HFFc6 (cell line): Measurements from ENCODE around the gene CCDC91. TPM values are rescaled to one million over a fixed set of nuclear protein-coding genes. Genes with fewer than 3 reads are reported as not detected.

Experiments
- DNase-seq: peaks from one replicate; pipeline ENCODE4 v3.0.0-alpha.2; 2018
- H3K27ac Mint-ChIP-seq: 2 replicates; pipeline ENCODE4 v1.8.0; 2020; ENCODE audit warnings: mild to moderate bottlenecking, mixed read lengths
- H3K27me3 Mint-ChIP-seq: 2 replicates; pipeline ENCODE4 v1.8.0; 2021; ENCODE audit warnings: mild to moderate bottlenecking, moderate library complexity, mixed read lengths; ENCODE audit not compliant: insufficient read depth
- H3K36me3 Mint-ChIP-seq: 2 replicates; pipeline ENCODE4 v1.8.0; 2021; ENCODE audit warnings: low read depth, mixed read lengths
- H3K4me1 Mint-ChIP-seq: 2 replicates; pipeline ENCODE4 v1.8.0; 2020; ENCODE audit warnings: low read depth, mixed read lengths
- H3K4me3 Mint-ChIP-seq: 2 replicates; pipeline ENCODE4 v1.8.0; 2020; ENCODE audit warnings: mild to moderate bottlenecking, moderate library complexity, mixed read lengths
- H3K9me3 Mint-ChIP-seq: 2 replicates; pipeline ENCODE4 v1.8.0; 2020; ENCODE audit warnings: mild to moderate bottlenecking, mixed read lengths
- total RNA-seq, 6 experiments: library from RNA; stranded (reverse); fragmentation: NEBNext Ultra II Directional; extraction: Animal tissue kit (Norgen Biotek cat#: 25700); gene quantifications; 2 replicates in 1 of 6; 3 replicates in 5 of 6; pipeline ENCODE4 v1.2.3, GENCODE V29; 2021
- TF ChIP-seq, protein P1 (sequence below): fragments of 200-600 bp; sonication (generic); IDR thresholded peaks from 2 replicates; pipeline ENCODE4 v1.5.0; 2021; ENCODE audit warnings: antibody characterized with exemption, mild to moderate bottlenecking

The CCDC91 gene
- total RNA-seq, 6 experiments from 2014 or later, result 14.7 to 17.3 (median 16.7) TPM

DNA sequence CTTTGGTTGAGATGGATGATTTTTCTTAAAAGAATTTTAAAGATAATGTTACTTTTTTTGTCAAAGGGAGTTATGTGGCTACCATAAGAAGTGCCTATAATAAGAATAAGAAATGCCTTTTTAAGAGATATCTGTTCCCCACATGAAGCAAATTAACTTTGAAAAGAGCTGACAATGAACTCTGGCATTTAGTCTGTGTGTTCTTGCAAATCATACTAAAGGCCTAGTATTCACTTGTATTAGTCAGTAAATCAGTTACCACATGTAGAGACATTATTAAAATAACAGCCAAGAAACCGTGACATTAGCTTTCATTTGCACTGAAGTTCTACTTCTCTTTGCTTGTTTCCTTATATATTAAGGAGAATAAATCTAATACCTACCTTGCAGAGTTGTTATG is 296.3 kb downstream of the CCDC91 start:
- Mint-ChIP-seq H3K4me3 (no peak overlapping the region), H3K27me3 (no peaks in the 10 kb centered on the region), H3K36me3 (no peaks in the 10 kb centered on the region), H3K9me3 (no peaks in the 10 kb centered on the region), H3K27ac (no peak overlapping the region), H3K4me1 (peaks cover 15% of the 10 kb centered on the region)
- TF ChIP-seq, protein P1, sequence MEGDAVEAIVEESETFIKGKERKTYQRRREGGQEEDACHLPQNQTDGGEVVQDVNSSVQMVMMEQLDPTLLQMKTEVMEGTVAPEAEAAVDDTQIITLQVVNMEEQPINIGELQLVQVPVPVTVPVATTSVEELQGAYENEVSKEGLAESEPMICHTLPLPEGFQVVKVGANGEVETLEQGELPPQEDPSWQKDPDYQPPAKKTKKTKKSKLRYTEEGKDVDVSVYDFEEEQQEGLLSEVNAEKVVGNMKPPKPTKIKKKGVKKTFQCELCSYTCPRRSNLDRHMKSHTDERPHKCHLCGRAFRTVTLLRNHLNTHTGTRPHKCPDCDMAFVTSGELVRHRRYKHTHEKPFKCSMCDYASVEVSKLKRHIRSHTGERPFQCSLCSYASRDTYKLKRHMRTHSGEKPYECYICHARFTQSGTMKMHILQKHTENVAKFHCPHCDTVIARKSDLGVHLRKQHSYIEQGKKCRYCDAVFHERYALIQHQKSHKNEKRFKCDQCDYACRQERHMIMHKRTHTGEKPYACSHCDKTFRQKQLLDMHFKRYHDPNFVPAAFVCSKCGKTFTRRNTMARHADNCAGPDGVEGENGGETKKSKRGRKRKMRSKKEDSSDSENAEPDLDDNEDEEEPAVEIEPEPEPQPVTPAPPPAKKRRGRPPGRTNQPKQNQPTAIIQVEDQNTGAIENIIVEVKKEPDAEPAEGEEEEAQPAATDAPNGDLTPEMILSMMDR, result no peak
- DNase-seq, result no peak

DNA sequence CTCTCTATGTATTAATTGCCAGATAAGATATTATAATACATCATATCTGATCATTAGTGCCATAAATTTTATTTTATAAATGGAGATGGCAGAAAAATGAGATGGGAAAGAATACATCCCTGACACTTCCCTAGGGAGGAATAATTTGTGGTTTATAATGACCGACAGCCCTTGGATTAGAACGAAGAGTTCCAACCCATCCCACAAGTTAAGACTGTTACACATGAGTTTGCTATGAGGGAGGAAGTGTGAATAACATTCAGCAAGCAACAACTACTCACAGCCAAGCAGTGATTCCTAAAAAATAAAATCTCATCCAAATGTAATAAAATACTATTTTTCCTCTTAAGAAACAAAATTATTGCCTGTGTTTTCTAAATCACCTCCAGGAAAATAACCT is 299.0 kb downstream of the CCDC91 start:
- peaks cover 15% of the 10 kb centered on the region for H3K4me1 Mint-ChIP-seq
- H3K27me3 Mint-ChIP-seq, result no peaks in the 10 kb centered on the region
- no peak for DNase-seq
- TF ChIP-seq, protein P1, result no peak
- H3K27ac Mint-ChIP-seq, result no peak overlapping the region
- H3K4me3 Mint-ChIP-seq, result no peak overlapping the region
- no peaks in the 10 kb centered on the region for H3K9me3 Mint-ChIP-seq
- H3K36me3 Mint-ChIP-seq, result no peaks in the 10 kb centered on the region; the same call in 1 of the 2 replicates

DNA sequence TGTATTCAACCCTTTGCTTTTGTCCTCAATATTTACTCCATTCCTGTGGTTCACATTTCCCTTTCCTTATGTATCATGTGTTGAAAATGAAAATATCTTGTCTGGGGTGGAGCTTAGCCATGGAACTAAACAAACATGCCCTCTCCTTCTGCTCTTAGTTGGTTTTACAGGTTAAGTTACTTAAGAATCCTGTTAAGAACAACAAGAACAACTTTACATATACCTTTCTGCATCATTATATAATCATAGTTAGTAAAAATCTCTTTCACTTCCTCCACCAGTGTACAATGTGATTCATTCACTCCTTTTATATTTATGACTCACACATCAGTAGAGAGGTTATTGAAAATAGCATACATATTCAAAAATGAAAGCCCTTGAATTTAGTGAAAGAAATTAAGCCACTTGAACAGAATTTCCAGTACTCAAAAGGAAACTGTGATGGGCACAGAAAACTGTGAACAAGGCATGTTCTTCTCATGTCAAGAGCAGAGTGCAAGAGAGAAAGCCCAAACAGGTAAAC is 307.7 kb downstream of the CCDC91 start:
- no peaks in the 10 kb centered on the region for H3K9me3 Mint-ChIP-seq
- H3K4me1 Mint-ChIP-seq, result peaks cover 32% of the 10 kb centered on the region
- peaks cover 5% of the 10 kb centered on the region for H3K36me3 Mint-ChIP-seq
- no peaks in the 10 kb centered on the region for H3K27me3 Mint-ChIP-seq
- DNase-seq, result peak; percentile 5
- no peak overlapping the region for H3K4me3 Mint-ChIP-seq
- TF ChIP-seq, protein P1, result no peak
- no peak overlapping the region for H3K27ac Mint-ChIP-seq

- Mint-ChIP-seq H3K36me3 (peaks cover 5% of the 10 kb centered on the region; the same call in 1 of the 2 replicates), H3K9me3 (no peaks in the 10 kb centered on the region), H3K4me3 (no peak overlapping the region), H3K4me1 (peaks cover 32% of the 10 kb centered on the region), H3K27ac (no peak overlapping the region), H3K27me3 (no peaks in the 10 kb centered on the region)
- TF ChIP-seq, protein P1, result no peak
- no peak for DNase-seq
Observed at GRCh38 chr12:28498850-28499249, 308.6 kb downstream of the CCDC91 start.

DNA sequence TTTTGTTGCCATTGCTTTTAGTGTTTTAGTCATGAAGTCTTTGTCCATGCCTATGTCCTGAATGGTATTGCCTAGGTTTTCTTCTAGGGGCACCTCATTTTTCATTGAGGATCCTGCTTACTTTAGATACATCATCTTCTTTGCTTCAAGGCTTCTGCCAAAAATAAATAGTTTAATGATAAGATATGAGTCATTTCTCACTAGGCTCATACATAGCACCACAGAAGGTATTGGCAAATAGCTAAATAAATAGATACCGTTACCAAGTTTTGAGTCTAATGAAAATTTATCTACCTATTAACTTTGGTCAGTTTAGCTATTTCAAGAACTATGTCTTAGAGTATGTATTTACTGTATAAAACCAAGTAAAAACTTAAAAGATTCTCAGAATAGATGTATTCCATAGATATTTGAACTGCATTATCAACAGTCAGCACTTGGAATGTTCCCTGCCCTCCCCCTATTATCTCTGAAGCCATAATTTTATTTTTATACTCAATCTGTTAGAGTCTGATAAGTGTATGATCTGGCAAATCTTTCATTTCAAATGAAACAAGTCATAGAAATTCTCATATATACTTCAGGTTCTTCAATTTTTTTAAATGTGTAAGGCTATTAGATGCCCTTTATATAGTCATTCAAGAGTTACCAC is 310.2 kb downstream of the CCDC91 start:
- TF ChIP-seq, protein P1, result no peak
- Mint-ChIP-seq H3K36me3 (peaks cover 5% of the 10 kb centered on the region; the same call in 1 of the 2 replicates), H3K27me3 (no peaks in the 10 kb centered on the region), H3K4me3 (no peak overlapping the region), H3K9me3 (no peaks in the 10 kb centered on the region), H3K4me1 (peaks cover 32% of the 10 kb centered on the region), H3K27ac (no peak overlapping the region)
- DNase-seq, result peak; percentile 23
